ENCODE data around the gene MORN1.

DNA sequence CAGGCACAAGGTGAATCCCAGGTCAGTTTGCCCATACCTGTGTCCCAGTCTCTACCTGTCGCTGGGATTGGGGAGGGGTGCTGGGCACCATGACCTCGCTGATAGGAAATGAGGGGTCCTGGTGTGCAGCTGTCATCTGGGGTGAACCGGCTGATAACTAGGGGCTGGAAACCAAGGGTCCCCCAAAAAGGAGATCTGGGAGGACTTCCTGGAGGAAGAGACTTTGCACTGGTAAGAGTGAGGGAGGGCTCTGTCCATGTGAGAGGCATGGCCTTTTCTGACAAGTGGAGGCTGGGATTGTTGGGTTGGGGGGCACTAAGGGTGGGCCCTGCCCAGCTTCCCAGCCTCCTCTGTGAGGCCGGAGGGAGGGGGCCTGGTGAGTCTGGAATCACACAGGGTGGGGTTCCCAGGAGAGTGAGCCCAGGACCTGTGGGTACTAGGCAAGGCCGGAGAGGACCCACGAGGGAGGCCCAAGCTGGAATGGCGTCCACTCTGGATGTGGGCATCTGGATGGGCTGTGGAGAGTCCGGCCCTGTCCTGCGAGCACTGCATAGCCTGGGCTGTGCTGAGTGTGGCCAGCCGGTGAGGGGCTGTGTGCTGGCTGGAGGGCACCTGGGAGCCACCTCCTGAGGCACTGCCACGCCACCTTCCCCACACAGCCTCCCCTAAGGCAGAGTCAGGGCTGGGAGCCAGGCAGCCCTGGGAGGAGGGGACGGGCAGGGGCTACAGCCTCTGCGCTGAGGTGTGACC, 25.9 kb upstream of the MORN1 start:
- TF ChIP-seq EZH2phosphoT487 (IDR thresholded peaks at IDR 0.05; ENCODE audit: borderline replicate concordance, low read length) = no peak
- TF ChIP-seq, protein P1, sequence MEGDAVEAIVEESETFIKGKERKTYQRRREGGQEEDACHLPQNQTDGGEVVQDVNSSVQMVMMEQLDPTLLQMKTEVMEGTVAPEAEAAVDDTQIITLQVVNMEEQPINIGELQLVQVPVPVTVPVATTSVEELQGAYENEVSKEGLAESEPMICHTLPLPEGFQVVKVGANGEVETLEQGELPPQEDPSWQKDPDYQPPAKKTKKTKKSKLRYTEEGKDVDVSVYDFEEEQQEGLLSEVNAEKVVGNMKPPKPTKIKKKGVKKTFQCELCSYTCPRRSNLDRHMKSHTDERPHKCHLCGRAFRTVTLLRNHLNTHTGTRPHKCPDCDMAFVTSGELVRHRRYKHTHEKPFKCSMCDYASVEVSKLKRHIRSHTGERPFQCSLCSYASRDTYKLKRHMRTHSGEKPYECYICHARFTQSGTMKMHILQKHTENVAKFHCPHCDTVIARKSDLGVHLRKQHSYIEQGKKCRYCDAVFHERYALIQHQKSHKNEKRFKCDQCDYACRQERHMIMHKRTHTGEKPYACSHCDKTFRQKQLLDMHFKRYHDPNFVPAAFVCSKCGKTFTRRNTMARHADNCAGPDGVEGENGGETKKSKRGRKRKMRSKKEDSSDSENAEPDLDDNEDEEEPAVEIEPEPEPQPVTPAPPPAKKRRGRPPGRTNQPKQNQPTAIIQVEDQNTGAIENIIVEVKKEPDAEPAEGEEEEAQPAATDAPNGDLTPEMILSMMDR (IDR thresholded peaks at IDR 0.05; ENCODE audit: low read depth, low read length, poor library complexity, severe bottlenecking) = no peak
